ENCODE data around the gene NR5A2.

NR5A2 gene

DNA sequence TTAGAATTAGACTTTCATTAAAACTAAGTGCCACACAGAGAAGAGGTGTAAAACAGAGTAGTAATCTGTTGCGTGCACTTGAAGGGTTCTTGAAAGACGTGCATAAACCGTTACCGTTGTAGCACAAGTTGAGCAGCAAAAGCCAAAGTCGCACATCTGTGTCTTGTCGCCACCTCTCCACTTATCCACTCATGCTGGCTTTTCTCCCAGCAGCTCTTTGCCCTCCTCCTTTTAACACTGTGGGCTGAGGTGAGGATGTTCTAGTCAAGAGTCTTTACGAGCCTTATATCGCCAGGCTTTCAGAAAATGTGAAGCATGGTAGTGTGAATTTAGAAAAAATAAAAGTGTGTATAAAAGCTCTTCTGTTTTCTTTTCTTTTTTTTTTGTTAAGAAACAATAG lies 48.0 kb downstream of the NR5A2 start:
- no peak for DNase-seq

- DNase-seq: no peak
Measured at GRCh38 chr1:200075938-200076546, 48.5 kb downstream of the NR5A2 start.

GRCh38 chr1:200079232-200079940 lies 51.9 kb downstream of the NR5A2 start:
- no peak for DNase-seq

- DNase-seq: no peak
Measured at GRCh38 chr1:200081151-200081968, 53.9 kb downstream of the NR5A2 start.

- DNase-seq: no peak
Measured at GRCh38 chr1:200081969-200082245, 54.4 kb downstream of the NR5A2 start.

GRCh38 chr1:200082329-200082728 lies 54.8 kb downstream of the NR5A2 start:
- no peak for DNase-seq

- DNase-seq: no peak
Measured at GRCh38 chr1:200090252-200091159, 63.0 kb downstream of the NR5A2 start.

DNA sequence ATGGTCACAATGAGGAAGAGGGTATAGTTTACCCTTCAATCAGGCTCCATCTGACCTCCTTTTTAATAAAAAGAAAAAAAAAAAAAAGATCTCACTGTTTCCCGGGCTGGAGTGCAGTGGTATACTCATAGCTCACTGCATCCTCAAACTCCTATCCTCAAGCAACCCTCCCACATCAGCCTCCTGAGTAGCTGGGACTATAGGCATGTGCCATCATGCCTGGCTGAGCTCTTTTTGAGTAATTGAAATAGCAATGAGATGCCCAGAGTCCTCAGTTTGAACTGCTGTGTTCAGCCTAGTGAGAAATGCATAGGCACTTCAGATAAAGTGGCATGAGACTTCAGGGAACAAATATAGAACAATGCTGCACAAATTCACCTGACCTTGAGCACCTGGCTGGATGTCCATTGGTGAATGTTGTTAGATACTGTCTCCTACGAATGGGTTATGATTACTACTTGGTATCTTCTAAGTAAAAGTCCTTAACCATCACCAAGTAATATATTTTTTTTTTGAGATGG lies 67.6 kb downstream of the NR5A2 start:
- no peak for DNase-seq

- no peak for DNase-seq
Measured at GRCh38 chr1:200096774-200097173, 69.3 kb downstream of the NR5A2 start.

DNA sequence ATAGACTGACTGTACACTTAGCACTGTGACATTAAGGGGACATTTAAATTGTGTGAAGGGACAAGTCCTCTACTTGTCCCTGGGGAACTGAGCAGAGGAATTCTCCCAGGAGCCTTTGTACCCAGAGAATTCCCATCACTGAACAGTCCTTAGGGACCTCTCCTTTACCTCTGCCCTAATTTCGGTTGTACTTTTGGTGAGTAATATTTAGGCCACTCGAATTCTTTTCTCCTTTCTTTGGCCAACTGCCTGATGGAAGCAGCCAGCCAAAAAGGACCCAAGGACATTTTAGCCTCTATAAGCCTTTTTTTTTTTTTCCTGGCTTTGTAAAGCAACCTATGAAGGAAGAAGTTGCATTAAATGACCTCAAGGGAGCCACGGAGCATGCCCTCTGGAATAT lies 71.5 kb downstream of the NR5A2 start:
- no peak for DNase-seq

DNA sequence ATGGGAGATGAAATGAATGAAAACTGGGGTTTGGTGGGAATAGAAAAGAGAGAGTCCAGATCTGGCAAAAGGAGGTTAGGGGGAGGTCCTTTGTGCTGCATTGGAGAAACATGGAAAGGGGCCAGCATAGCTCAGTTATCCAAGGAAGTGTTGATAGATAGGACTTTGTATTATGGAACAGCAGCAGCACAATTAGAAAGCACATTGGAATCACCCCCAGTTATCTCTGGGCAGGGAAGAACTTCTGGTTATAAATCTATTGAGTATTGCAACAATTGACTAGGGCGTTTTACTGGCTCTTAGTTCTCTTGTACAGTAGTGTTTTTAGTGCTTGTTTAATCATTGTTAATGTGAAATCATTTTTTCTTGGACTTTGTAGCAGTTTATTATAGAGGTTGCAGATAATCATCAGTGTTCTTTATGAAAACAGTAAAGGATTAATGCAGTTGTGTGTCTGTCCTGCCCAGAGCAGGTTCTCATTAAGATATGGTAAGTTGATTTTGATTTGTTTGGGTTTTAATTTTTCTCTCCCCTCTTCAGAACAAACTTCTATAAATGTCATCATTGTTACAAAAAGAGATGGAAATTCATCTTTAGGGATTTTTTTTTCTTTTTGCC lies 76.6 kb downstream of the NR5A2 start:
- no peak for DNase-seq

DNA sequence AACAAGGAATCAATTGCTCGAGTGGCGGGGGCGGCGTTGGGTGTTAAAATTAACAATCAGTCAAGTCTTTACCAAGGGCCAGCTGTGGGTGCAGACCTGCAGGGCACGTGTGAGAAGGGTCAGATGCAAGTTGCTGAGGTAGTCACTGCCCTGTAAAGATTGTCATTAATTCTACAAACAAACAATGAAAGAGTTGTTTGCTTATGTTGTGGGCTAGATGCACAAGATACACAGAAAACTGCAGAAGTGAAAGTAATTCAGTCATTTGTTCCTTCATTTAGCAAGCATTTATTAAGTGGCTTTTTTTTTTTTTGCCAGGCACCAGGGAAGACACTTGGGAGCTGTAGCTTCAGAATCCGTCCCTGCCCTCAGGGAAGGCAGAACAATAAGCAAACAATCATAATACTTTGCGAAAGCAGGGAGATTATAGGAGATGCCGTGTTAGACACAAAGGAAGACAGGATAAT lies 79.5 kb downstream of the NR5A2 start:
- no peak for DNase-seq

DNA sequence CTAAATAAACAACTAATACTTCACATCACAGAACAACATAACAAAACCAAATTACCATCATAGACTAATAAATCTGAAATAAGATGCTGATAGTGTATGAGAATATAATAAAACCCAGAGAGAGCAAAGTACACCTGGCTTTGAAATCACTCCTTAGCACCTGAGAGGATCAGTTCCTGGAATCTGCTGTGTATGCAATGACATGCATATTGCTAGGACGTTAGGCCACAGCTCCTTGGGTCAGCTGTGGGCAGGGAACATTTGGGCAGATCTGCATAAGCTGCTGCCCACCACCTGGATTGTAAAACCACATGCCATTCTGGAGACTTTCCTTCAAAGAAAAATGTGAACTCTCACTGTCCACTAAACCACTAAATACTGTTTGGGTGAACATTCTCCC lies 81.1 kb downstream of the NR5A2 start:
- DNase-seq: no peak

DNA sequence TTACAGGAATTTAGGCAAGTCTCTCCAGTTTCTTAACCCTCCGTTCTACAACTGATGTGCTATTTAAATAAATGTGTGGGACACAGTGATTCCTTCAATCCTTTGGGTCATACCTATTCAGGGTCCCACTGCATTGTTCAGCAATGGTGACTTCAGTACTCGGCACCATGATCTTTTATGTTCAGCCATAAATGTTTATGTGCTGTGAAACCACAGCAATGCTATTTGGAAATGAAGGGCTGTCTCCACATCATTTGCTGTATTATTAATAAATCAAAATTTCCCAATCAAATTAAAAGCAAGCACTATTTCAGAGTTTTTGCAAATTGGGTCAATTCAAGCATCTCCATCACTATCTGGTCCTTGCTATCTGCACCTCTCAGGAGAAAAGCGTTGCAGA lies 84.8 kb downstream of the NR5A2 start:
- no peak for DNase-seq

DNA sequence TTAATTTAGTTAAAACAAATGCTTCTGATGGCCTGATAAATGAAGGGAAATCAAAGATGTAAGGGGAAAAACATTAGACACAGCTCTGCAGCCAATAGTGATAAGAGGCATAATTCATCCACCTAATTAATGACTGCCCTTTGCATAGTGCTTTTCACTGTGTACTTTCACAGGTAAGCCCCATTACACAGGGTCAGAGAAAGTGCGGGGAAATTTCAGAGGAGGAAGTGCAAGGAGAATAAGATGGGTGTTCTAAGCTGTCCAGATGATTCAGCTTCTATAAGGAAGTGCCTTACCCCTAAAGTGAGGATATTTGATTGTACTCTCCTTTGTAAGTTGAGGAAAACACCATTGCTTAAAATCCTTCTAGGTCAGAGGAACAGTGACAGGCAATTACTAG lies 88.0 kb downstream of the NR5A2 start:
- no peak for DNase-seq

GRCh38 chr1:200116324-200116723 lies 88.8 kb downstream of the NR5A2 start:
- DNase-seq: no peak

DNA sequence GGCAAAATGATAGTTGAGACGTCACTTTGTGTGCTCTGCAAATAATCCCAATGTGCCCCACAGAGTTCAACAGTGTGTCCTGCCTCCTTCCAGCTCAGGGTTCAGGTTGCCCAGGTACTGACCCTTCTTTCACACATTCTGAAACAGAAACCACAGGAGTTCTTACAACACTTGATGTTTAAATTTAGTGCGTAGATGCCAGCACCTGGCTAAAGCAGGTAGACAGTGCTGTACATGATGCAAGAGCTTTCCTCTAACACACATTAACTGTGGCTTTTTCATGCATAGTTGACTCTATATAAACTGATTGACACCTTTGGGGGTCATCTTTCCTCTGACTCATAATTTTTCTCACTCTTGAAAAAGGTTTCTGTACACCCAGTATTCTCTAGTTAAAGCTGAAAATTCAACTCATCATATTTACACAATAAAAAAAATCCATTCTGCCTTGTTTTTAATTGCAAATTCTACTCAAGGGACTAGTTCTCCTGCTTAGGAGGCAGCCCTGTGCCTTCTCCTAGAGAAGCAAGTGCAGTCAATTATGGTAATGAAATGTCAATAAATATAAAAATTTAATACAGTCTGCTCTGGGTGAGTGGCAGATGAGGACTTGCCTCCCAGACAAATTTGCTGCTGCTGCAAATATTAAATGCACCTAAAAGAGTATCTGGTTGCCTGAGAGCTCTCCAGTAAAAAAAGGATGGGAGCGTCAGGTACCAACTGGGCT lies 91.4 kb downstream of the NR5A2 start:
- no peak for DNase-seq

GRCh38 chr1:200121421-200121820 lies 93.9 kb downstream of the NR5A2 start:
- DNase-seq: no peak

- DNase-seq: no peak
Measured at GRCh38 chr1:200124309-200124708, 96.8 kb downstream of the NR5A2 start.

DNA sequence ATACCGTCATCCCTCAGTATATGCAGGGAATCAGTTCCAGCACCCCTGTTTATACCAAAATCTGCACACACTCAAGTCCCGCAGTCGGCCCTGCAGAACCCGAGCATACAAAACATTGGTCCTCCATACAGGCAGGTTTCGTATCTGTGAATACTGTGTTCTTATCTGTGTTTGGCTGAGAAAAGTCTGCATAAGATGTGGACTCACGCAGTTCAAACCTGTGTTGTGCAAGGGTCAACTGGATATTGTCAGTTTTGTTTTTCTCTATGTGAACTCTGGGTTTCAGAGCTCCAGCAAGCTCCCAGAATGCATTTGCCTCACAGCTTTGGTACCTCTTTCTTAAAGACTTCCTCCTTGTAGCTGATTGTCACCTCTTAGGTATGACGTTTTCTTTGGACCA lies 100.6 kb downstream of the NR5A2 start:
- no peak for DNase-seq
